Skeletal muscle tissue (tissue), 4 donors: ENCODE data around the gene CDH8. TPM values are rescaled to one million over a fixed set of nuclear protein-coding genes. Genes with fewer than 3 reads are reported as not detected.

Experiments used
- H3K27ac ChIP-seq: one replicate; pipeline ENCODE4 v1.7.0; 2013; ENCODE audit warnings: mild to moderate bottlenecking, low read depth, low read length, inconsistent platforms
- H3K27me3 ChIP-seq, 3 donors: one replicate each; pipeline ENCODE4 v1.7.0; 2013; ENCODE audit warnings: low read length in 3 of 3; ENCODE audit not compliant: control insufficient read depth in 3 of 3, insufficient read depth in 3 of 3
- H3K36me3 ChIP-seq, 3 donors: one replicate each; pipeline ENCODE4 v1.7.0; 2013; ENCODE audit warnings: low read length in 3 of 3; ENCODE audit not compliant: control insufficient read depth in 3 of 3, insufficient read depth in 3 of 3
- H3K4me1 ChIP-seq, 3 donors: one replicate each; pipeline ENCODE4 v1.7.0; 2013; ENCODE audit warnings: low read length in 3 of 3, mild to moderate bottlenecking in 3 of 3; ENCODE audit not compliant: control insufficient read depth in 3 of 3, insufficient read depth in 3 of 3
- H3K4me3 ChIP-seq, 3 donors: one replicate each; pipeline ENCODE4 v1.7.0; 2013; ENCODE audit warnings: low read length in 3 of 3
- H3K9ac ChIP-seq, 3 donors: one replicate each; pipeline ENCODE4 v1.7.0; 2013; ENCODE audit warnings: low read length in 3 of 3, mild to moderate bottlenecking in 3 of 3, moderate library complexity in 2 of 3, low read depth in 1 of 3
- H3K9me3 ChIP-seq, 3 donors: one replicate each; pipeline ENCODE4 v1.7.0; 2013; ENCODE audit warnings: low read length in 3 of 3; ENCODE audit not compliant: control insufficient read depth in 3 of 3
- total RNA-seq: library from RNA; depleted of rRNA; stranded (reverse); fragments of >200 nt; gene quantifications from one replicate; pipeline ENCODE4 v1.2.3, GENCODE V29; 2014
- donor health status: Osteomylitis.

Gene CDH8
- total RNA-seq, 1 donor from 2014 or later = 1.0 TPM

- Histone ChIP-seq H3K36me3 (no peaks in the 10 kb centered on the region), H3K9ac (no peak overlapping the region), H3K9me3 (no peaks in the 10 kb centered on the region), H3K4me3 (no peak overlapping the region), H3K4me1 (no peaks in the 10 kb centered on the region), H3K27me3 (no peaks in the 10 kb centered on the region), H3K27ac (no peak overlapping the region)
Observed at GRCh38 chr16:61879306-61879705, 156.9 kb downstream of the CDH8 start.

GRCh38 chr16:61877436-61877835 is 158.8 kb downstream of the CDH8 start:
- Histone ChIP-seq H3K36me3 (no peaks in the 10 kb centered on the region), H3K27me3 (no peaks in the 10 kb centered on the region), H3K4me1 (no peaks in the 10 kb centered on the region), H3K4me3 (no peak overlapping the region), H3K9me3 (no peaks in the 10 kb centered on the region), H3K9ac (no peak overlapping the region), H3K27ac (no peak overlapping the region)

GRCh38 chr16:61872778-61873119 is 163.5 kb downstream of the CDH8 start:
- Histone ChIP-seq H3K9ac (no peak overlapping the region), H3K4me1 (no peaks in the 10 kb centered on the region), H3K9me3 (no peaks in the 10 kb centered on the region), H3K27me3 (no peaks in the 10 kb centered on the region), H3K4me3 (no peak overlapping the region), H3K27ac (no peak overlapping the region), H3K36me3 (no peaks in the 10 kb centered on the region)

- H3K9me3 ChIP-seq = no peaks in the 10 kb centered on the region
- no peaks in the 10 kb centered on the region for H3K4me1 ChIP-seq
- no peaks in the 10 kb centered on the region for H3K27me3 ChIP-seq
- no peak overlapping the region for H3K4me3 ChIP-seq
- H3K36me3 ChIP-seq = no peaks in the 10 kb centered on the region
- H3K9ac ChIP-seq = no peak overlapping the region
- no peak overlapping the region for H3K27ac ChIP-seq
Observed at GRCh38 chr16:61871837-61872777, 164.1 kb downstream of the CDH8 start.

GRCh38 chr16:61862221-61863155 is 173.8 kb downstream of the CDH8 start:
- Histone ChIP-seq H3K4me1 (no peaks in the 10 kb centered on the region), H3K27me3 (no peaks in the 10 kb centered on the region), H3K9ac (no peak overlapping the region), H3K36me3 (no peaks in the 10 kb centered on the region), H3K4me3 (no peak overlapping the region), H3K9me3 (no peaks in the 10 kb centered on the region), H3K27ac (no peak overlapping the region)

GRCh38 chr16:61858988-61859387 is 177.2 kb downstream of the CDH8 start:
- H3K9me3 ChIP-seq = no peaks in the 10 kb centered on the region
- H3K36me3 ChIP-seq = no peaks in the 10 kb centered on the region
- H3K9ac ChIP-seq = no peak overlapping the region
- H3K4me3 ChIP-seq = no peak overlapping the region
- no peaks in the 10 kb centered on the region for H3K27me3 ChIP-seq
- H3K4me1 ChIP-seq = no peaks in the 10 kb centered on the region
- H3K27ac ChIP-seq = no peak overlapping the region

GRCh38 chr16:61842666-61843065 is 193.6 kb downstream of the CDH8 start:
- no peaks in the 10 kb centered on the region for H3K36me3 ChIP-seq
- H3K9me3 ChIP-seq = no peaks in the 10 kb centered on the region
- no peak overlapping the region for H3K9ac ChIP-seq
- H3K4me1 ChIP-seq = no peaks in the 10 kb centered on the region
- H3K27me3 ChIP-seq = no peaks in the 10 kb centered on the region
- H3K27ac ChIP-seq = no peak overlapping the region
- no peak overlapping the region for H3K4me3 ChIP-seq

GRCh38 chr16:61836804-61837393 is 199.3 kb downstream of the CDH8 start:
- Histone ChIP-seq H3K4me3 (no peak overlapping the region), H3K9me3 (no peaks in the 10 kb centered on the region), H3K36me3 (no peaks in the 10 kb centered on the region), H3K4me1 (no peaks in the 10 kb centered on the region), H3K27ac (no peak overlapping the region), H3K9ac (no peak overlapping the region), H3K27me3 (no peaks in the 10 kb centered on the region)

GRCh38 chr16:61834082-61834481 is 202.2 kb downstream of the CDH8 start:
- Histone ChIP-seq H3K4me1 (no peaks in the 10 kb centered on the region), H3K27me3 (no peaks in the 10 kb centered on the region), H3K9me3 (no peaks in the 10 kb centered on the region), H3K36me3 (no peaks in the 10 kb centered on the region), H3K9ac (no peak overlapping the region), H3K4me3 (no peak overlapping the region), H3K27ac (no peak overlapping the region)
